NB4 (cell line): ENCODE data around the gene CERS1.

Source experiments
- MYC ChIP-seq: IDR thresholded peaks from 2 replicates; pipeline ENCODE4 v1.6.1; 2011; ENCODE audit warnings: low read depth, low read length
- POLR2A ChIP-seq: IDR thresholded peaks from 2 replicates; pipeline ENCODE4 v1.6.1; 2011; ENCODE audit warnings: mild to moderate bottlenecking; ENCODE audit not compliant: insufficient read length; ENCODE audit errors: extremely low read depth
- TF ChIP-seq, protein P1 (sequence below): IDR thresholded peaks from one replicate; pipeline ENCODE4 v1.5.1; 2012; ENCODE audit warnings: low read depth, low read length

GRCh38 chr19:18869023-18869618 lies 26.8 kb downstream of the CERS1 start:
- TF ChIP-seq, protein P1, sequence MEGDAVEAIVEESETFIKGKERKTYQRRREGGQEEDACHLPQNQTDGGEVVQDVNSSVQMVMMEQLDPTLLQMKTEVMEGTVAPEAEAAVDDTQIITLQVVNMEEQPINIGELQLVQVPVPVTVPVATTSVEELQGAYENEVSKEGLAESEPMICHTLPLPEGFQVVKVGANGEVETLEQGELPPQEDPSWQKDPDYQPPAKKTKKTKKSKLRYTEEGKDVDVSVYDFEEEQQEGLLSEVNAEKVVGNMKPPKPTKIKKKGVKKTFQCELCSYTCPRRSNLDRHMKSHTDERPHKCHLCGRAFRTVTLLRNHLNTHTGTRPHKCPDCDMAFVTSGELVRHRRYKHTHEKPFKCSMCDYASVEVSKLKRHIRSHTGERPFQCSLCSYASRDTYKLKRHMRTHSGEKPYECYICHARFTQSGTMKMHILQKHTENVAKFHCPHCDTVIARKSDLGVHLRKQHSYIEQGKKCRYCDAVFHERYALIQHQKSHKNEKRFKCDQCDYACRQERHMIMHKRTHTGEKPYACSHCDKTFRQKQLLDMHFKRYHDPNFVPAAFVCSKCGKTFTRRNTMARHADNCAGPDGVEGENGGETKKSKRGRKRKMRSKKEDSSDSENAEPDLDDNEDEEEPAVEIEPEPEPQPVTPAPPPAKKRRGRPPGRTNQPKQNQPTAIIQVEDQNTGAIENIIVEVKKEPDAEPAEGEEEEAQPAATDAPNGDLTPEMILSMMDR = no peak
- no peak for TF ChIP-seq POLR2A
- TF ChIP-seq MYC = no peak
